ENCODE measurements around the gene BOK. TPM values are rescaled to one million over a fixed set of nuclear protein-coding genes. Genes with fewer than 3 reads are reported as not detected.

Gene BOK
- total and polyA plus RNA-seq, 2 of the 13 experiments (the other 11 are each of a cell fraction or from before 2014, with no cell fraction given): 35.5 to 39.2 TPM

- Histone ChIP-seq H2AFZ (ENCODE audit: low read length) (no peak overlapping the region), H4K20me1 (ENCODE audit: insufficient read depth, low read length) (peaks cover 9% of the 10 kb centered on the region; the same call in 1 of the 2 replicates), H3K36me3 (replicated peaks in 1 of 2; ENCODE audit: control insufficient read depth in 1 of 2, insufficient read depth in 2 of 2, low read length in 2 of 2) (peaks cover 11 to 35% of the 10 kb centered on the region in 2 experiments; a peak in 4 of 5 replicates), H3K9me3 (ENCODE audit: low read length) (no peaks in the 10 kb centered on the region), H3K4me2 (ENCODE audit: low read depth, low read length) (no peak overlapping the region), H3K79me2 (ENCODE audit: insufficient read depth, low read length) (peaks cover 6% of the 10 kb centered on the region), H3K4me1 (ENCODE audit: insufficient read depth, low read length) (peaks cover 15% of the 10 kb centered on the region), H3K27ac (ENCODE audit: extremely low read length, insufficient read depth, low read length) (no peak overlapping the region), H3K27me3 (ENCODE audit: control insufficient read depth in 1 of 2, insufficient read depth in 2 of 2, low read length in 2 of 2) (no peaks in the 10 kb centered on the region), H3K4me3 (replicated peaks in 1 of 3; ENCODE audit: insufficient read depth in 1 of 3, low read depth in 2 of 3, low read length in 3 of 3) (no peak overlapping the region), H3K9ac (ENCODE audit: insufficient read depth, low read depth, low read length) (no peak overlapping the region)
- TF ChIP-seq BCL3 (CRISPR knock-in tag; IDR thresholded peaks at IDR 0.05) (no peak), MAX (IDR thresholded peaks at IDR 0.05) (no peak), RNF2 (conservative IDR thresholded peaks at IDR 0.05; ENCODE audit: low read depth) (no peak), KLF12 (CRISPR knock-in tag; IDR thresholded peaks at IDR 0.05; ENCODE audit: borderline replicate concordance) (no peak), KLF6 (CRISPR knock-in tag; IDR thresholded peaks at IDR 0.05) (no peak), ZNF572 (CRISPR knock-in tag; IDR thresholded peaks at IDR 0.05) (no peak), NRL (CRISPR knock-in tag; IDR thresholded peaks at IDR 0.05; ENCODE audit: borderline replicate concordance) (no peak), BRF2 (CRISPR knock-in tag; IDR thresholded peaks at IDR 0.05) (no peak), ZNF101 (CRISPR knock-in tag; IDR thresholded peaks at IDR 0.05; ENCODE audit: borderline replicate concordance, low read depth) (no peak), SATB2 (CRISPR knock-in tag; IDR thresholded peaks at IDR 0.05) (no peak), NR0B2 (CRISPR knock-in tag; IDR thresholded peaks at IDR 0.05) (no peak), ZNF382 (CRISPR knock-in tag; IDR thresholded peaks at IDR 0.05; ENCODE audit: borderline replicate concordance) (no peak), ZNF83 (CRISPR knock-in tag; IDR thresholded peaks at IDR 0.05; ENCODE audit: borderline replicate concordance) (no peak), TMF1 (CRISPR knock-in tag; IDR thresholded peaks at IDR 0.05; ENCODE audit: low read depth) (no peak), ZGPAT (CRISPR knock-in tag; IDR thresholded peaks at IDR 0.05) (no peak), ZBTB21 (CRISPR knock-in tag; IDR thresholded peaks at IDR 0.05) (no peak)
- FAIRE-seq (no peak), DNase-seq (ENCODE audit: low spot score) (no peak), ATAC-seq (no peak)
- 98% methylated on average over 7 of the region's 8 CpGs for WGBS (ENCODE audit: low lambda C conversion rate)
- CTCF ChIA-PET (ENCODE audit: low intra/inter-chr PET ratio, low total read pairs): no interaction called here
- in situ Hi-C loops (cut with HindIII; ENCODE audit: extremely low pct_ligation_motif_present, low pct_unique_long_range_greater_than_20kb): no loop called here
- intact Hi-C loops (cut with micrococcal nuclease; ENCODE audit: unreplicated experiment): no loop called here
- POLR2A ChIA-PET: no interaction called here
- no TSS peak for BruUV-seq (replicated peaks)
Observed at GRCh38 chr2:241567776-241568175, 9.2 kb downstream of the BOK start.
